Activated CD4-positive, CD25-positive, alpha-beta regulatory T cell treated with anti-CD3 and anti-CD28 coated beads, Interleukin-2, amount 50 U/mL, for 24 hours (primary cell): ENCODE results near the gene FAM98C.
A peak's percentile ranks its signal among the peaks of the same experiment; 100 is the strongest.

Experiments
- ATAC-seq, 2 donors: fragments of 150-1000 bp; cut with Tn5 transposase; one replicate each; pipeline ENCODE4 v1.10.0; 2021; ENCODE audit warnings: mild to moderate bottlenecking in 1 of 2, moderate library complexity in 1 of 2

The FAM98C gene

DNA sequence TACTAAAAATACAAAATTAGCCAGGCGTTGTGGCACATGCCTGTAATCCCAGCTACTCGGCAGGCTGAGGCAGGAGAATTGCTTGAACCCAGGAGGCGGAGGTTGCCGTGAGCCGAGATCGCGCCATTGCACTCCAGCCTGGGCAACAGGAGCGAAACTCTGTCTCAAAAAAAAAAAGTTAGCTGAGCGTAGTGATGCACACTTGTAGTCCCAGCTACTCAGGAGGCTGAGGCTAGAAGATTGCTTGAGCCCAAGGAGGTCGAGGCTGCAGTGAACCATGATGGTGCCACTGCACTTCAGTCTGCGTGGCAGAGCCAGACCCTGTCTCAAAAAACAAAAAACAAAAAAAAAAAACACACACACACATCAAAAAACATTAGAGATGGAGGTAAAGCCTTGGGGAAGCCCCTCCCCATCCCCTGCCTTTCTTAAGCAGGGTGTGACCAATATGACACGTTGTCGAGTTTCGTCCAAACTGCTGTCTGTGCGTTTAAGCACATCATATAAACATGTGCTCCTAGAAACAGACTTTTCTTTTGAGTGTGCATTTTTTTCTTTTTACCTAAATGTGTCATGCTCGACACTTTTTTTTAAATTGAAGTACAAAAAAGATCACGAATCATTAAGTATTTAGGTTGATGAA, 24.3 kb downstream of the FAM98C start:
- ATAC-seq, result peak; percentile 82

DNA sequence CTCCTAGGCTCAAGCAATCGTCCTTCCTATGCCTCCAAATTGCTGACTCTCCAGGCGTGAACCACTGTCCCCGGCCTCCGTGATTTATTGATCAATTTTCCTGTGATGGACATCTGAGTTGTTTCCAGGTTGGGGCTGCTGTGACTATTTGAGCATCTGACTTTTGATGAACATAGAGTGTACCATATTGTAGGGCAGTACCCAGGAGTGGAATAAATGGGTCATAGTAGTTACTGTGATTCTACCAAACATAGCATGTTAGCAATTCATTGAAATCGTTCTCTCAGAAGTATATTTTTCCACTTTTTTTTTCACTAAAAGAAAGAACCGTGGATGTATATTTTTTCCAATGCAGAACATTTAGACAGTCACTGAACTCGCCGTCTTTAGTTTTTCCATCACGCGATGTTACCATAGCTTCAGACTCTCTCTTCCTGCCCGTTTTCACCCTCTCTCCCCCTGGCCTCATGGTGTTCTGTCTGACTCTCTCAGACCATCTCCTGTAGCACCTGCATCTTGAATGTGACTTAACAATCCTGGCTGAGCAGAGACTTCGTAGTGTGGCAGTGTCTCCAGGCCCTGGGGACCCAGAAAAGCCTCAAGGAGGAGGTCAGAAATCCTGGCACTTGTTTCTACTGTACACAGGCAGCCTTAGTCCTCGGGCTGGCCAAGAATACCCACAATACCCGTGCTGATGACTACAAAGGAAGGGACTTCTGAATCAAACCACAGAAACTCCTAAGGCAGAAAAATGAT, 26.3 kb downstream of the FAM98C start:
- peak; percentile 55 to 62 for ATAC-seq

DNA sequence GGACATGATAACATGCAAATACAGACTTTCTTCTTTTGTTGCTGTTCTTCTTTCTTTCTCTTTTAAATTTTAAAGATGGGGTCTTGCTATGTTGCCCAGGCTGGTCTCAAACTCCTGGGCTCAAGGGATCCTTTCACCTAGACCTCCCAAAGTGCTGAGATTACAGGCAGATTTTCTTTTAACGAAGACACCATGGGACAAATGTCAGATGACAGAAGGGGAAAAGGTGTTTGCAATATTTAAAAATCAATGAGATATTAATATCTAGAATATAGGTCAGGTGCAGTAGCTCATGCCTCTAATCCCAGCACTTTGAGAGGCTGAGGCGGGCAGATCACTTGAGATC, 26.9 kb downstream of the FAM98C start:
- no peak for ATAC-seq

DNA sequence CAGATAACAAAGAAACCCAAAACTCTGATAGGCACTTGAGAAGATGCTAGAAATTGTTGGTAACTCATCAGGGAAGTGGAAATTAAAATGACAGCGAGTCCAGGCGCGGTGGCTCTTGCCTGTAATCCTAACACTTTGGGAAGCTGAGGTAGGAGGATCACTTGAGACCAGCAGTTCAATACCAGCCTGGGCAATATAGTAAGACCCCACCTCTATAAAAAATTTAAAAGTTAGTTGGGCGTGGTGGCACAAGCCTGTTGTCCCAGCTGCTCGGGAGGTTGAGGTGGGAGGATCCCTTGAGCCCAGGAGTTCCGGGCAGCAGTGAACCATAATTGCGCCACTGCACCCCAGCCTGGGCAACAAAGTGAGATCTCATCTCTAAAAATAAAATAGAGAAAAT, 28.0 kb downstream of the FAM98C start:
- ATAC-seq, result no peak

DNA sequence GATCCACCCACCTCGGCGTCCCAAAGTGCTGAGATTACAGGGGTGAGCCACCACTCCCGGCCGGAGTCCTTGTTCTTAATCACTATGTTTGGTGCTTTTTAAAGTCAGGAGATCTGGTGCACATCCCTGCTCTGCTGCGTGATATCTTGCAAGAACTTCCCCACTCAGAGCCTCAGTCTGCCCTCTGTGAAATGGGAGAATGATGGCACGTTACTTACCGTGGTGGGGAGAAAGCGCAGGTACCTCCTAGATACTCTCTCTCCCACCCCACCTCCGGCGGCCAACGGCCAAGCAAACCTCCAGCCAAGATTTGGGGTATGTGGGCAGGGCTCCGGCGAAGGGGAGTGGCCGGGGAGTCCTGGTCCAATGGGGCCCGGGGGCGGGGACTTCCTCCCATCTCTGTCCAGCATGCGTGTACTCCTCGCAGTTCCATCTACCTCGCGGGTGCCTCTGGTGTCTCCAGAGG, 30.4 kb downstream of the FAM98C start, which contains the start of gene RYR1:
Gene RYR1, plus strand, starts transcription at position 424 of the 466 bp plus-strand sequence. CDS start 139 bp downstream, outside the sequence.
- peak; percentile 58 to 59 for ATAC-seq

DNA sequence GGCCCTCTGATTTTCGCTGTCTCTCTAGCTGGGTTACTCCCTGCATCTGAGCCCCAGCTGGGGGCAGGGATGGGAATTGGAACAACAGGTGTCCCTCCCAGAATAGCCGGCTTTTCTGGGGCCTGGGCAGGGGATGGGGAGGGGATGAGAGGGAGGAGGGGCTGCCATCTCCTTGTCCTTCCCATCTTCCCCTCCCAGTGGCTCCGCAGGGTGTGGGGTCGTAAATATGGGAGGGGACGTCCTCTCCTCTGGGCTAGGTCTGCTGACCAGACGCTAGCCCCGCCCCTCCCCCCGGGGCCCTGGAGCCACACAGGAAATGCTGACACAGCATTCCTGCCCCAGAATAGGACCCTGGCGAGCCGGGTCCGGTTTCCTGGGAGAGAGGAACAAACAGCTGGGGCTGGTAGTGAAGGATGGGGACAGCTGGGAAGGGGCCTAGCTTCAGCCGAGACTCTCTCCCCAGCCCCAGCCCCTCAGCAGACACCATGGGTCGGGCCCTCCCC, 31.7 kb downstream of the FAM98C start:
- ATAC-seq, result no peak

DNA sequence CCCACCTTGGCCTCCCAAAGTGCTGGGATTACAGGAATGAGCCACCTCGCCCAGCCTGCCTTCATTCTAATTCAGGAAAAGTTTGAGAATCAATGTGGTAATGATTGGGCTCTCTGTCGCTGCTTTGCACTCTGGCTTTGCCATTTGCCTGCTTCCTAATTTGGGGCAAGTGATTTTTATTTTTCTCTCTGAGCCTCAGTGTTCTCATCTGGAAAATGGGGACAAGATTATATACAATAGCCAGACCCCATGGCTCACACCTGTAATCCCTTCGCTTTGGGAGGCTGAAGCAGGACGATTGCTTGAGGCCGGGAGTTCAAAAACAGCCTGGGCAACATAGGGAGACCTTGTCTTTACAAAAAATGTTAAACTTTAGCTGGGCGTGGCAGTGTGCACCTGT, 34.4 kb downstream of the FAM98C start:
- ATAC-seq, result no peak

DNA sequence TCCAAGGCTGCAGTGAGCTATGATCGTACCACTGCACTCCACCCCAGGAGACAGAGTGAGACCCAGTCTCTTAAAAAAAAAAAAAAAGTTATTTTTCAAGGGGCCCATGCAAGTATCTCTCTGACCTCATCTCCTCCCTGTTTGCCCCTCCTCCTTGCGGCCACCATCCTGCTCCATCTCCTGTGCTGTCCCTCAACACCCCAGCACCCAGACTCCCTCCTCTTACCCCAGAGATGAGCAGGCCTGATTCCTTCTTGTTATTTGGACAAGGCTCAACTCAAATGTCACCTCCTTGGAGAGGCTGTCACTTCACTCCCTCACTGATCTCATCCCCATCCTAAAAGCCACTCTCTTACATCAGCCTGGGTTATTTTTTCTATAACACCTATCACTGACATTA, 35.0 kb downstream of the FAM98C start:
- ATAC-seq, result no peak

DNA sequence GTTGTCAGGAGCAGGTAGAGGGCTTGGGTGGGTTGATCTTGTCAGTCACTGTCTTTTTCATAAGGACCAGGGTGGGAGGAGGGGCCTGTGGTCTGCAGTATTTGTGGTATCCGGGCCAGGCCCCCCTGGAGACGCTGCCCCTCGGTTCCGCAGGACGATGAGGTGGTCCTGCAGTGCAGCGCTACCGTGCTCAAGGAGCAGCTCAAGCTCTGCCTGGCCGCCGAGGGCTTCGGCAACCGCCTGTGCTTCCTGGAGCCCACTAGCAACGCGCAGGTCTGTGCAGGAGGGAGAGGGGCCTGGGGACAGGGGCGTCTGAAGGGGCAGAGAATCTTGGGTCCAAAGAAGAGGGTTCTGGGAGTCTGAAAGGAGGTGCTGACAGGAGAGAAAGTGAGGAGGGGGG, 37.7 kb downstream of the FAM98C start:
- ATAC-seq, result no peak

DNA sequence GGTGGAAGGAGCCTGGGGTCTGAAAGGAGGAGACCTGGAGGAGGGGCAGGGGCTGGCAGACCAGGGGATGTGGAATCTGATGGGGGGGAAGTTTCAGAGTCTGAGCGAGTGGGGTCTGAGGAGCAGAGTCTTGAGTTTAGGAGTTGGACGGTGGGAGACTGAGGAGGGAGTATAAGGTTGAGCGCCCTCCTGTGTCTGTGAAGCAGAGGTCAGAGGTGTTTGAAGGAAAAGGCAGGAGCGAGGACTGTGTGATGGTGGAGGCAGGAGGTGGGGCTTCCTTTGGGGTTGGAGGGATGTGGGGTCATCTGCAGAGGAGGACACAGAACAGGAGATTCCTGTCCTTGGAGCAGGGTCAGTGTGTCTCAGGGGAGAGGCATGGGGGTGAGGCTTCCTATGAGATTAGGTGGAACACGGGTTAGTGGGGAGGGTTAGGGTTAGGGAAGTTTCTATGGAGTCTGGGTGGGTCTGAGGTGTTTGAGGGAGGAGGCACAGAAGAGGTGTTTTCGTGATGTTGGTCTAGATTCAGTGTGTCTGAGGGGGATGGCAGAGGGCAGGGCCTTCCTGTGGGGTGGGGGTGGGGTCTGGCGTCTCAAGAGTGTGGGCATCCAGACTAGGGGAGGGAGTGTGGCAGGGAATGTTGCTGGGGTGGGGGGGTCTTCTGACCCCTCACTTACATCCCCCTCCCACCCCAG, 38.9 kb downstream of the FAM98C start:
- ATAC-seq, result peak in 1 of 2 donors; percentile 67

DNA sequence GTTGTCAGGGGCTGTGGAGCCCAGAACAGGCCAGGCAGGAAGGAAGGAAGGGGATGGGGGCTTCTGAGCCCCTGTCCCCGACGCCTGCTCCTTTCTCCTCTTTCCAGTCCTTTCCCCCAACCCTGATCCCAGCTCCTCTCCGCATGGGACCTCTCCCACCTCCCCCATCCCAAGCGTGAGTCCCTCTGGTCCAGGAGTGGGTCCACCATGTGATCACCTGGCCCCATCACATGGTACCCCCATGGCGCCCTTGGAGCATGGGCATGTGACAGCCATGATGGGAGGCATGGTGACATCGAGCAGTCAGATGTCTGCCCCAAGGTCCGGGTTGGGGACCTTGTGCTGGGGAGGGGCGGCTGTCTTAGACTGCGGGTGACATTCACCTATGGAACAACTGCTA, 39.8 kb downstream of the FAM98C start:
- no peak for ATAC-seq

DNA sequence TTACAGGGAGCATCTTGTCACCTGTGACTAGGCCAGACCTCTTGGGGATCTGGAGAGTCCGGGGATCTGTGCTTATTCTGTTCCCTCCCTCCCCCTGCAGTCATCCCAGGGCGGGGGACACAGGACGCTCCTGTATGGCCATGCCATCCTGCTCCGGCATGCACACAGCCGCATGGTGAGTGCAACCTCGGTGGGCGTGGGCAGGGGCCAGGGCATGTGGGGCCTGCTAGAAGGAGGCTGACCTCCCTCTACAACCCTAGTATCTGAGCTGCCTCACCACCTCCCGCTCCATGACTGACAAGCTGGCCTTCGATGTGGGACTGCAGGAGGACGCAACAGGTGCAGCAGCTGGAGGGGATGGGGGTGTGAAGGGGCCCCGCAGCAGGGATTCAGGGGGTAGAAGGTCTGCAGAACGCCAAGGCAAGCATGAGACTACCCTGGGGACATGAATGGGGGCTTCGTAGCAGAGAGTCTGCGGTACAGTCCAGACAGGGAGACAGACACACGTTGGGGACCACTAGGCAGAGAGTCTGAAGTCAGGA, 40.6 kb downstream of the FAM98C start:
- no peak for ATAC-seq

DNA sequence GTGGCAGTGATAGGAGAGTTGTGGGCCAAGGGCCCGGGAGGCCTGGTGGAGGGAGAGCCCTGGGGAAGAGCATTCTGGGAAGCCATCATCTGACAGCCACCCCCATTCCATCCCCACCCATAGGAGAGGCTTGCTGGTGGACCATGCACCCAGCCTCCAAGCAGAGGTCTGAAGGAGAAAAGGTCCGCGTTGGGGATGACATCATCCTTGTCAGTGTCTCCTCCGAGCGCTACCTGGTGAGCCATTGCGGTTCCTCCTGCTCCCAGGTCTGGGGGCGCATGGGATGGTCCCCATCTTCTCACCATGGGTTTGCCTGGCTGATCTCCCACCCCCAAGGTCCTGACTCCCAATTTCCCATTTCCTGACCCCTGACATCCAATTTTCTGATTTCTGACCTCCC, 41.1 kb downstream of the FAM98C start:
- no peak for ATAC-seq

DNA sequence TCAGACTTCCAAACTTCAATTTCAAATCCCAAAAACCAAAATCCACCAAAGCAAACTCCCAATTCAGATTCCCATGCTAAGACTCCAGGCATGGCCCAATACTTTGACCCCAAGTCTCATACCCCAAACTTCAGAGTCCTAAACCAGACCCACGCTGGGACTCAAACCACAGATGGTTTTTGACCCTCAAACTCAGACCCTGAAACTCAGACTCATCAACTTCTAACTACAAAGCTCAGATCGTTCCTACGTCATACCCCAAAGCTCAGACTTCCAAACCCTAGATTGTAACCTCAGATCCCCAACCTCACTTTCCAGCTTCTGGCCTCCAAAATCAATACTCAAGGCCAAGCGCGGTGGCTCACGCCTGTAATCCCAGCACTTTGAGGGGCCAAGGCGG, 42.5 kb downstream of the FAM98C start:
- ATAC-seq, result no peak

DNA sequence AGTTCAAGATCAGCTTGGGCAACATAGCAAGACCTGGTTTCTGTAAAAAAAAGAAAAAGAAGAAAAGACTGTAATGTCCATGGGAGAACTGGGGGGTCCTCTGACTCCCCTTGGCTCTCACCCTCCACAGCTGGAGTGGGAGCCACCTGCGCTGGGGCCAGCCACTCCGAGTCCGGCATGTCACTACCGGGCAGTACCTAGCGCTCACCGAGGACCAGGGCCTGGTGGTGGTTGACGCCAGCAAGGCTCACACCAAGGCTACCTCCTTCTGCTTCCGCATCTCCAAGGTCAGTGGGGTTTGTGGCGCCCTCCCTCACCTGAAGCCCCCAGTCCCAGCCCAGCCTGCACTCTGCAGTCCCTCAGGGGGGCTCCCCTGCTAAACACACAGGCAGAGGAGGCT, 45.3 kb downstream of the FAM98C start:
- ATAC-seq, result no peak

DNA sequence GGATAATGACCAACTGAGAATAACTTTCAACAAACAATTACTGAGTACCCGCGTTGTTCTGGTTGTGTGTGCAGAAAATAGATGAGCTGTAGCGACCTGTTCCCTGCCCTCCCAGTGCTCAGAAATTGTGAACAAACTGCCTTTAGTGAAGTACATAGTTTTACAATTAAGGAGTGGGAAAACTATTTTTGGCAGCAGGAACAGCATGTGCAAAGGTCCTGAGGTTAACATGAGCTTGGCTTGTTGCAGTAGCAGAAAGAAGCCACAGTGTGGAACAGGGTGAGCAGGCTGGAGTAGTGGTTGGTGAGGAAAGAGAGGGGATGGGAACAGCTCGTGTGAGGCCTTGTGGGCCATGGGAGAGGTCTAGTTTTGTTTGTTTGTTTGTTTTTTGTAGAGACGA, 46.6 kb downstream of the FAM98C start:
- no peak for ATAC-seq

DNA sequence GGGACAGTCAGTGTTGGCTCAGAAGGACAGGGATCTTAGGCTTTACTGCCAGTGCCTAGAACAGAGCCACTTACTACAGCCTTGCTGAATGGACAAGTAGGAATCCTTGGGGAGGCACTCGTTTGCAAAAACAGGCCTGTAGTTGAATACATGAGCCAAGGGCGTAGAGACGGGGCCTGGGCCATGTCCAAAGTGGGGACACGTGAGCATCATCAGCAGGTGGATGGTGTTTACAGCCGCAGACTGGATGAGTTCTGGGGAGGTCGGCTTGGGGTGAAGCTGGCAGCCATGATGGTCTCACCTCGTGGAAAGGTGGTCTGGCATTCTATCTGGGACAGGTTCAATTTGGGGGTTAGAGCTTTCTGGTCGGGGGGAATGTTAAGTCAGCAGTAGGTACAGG, 48.1 kb downstream of the FAM98C start:
- no peak for ATAC-seq

DNA sequence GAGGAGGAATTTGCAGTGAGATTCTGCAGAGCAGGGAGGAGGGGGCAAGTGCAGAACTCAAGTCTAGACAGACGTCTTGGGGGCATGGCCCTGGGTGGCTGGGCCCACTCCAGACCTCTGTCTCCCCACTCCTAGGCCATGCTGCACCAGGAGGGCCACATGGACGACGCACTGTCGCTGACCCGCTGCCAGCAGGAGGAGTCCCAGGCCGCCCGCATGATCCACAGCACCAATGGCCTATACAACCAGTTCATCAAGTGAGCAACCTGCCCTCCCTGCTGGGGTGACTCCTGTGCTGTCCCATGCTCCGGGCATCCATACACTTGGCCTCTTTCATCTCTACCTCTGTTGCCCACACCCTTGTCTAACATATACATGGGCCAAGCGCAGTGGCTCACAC, 48.7 kb downstream of the FAM98C start:
- no peak for ATAC-seq

DNA sequence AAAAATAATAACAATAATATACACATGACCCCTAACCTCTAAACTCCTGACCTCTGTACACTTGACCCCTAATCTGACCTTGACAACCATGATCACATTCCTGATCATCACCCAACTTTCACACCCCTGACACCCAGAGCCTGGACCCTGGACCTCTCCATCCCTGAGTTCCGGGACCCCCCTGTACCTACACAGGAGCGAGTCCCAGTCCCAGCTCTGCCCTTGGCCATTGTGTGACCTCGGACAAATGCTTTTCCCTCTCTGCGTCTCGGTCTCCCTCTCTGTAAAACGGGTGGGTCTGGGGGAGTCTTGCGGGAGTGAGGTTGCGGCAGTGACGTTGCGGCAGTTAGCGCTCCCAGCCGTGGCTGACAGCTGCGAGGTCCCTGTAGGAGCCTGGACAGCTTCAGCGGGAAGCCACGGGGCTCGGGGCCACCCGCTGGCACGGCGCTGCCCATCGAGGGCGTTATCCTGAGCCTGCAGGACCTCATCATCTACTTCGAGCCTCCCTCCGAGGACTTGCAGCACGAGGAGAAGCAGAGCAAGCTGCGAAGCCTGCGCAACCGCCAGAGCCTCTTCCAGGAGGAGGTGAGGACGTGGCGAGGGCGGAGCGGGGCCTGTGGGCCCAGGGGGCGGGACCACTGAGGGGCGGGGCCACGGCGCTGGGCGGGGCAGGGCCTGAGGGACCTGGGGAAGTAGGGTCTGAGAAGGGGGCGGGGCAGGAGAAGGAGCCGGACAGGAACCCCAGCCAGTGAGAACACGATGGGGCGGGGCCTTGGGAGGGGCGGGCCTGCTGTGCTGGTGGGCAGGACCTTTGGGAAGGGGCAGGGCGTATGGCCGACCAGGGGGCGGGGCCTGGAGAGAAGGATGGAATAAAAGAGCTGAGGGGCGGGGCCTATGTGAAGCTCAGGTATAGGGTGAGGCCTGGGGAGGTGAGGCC, 49.8 kb downstream of the FAM98C start:
- ATAC-seq, result peak in 1 of 2 donors; percentile 33

DNA sequence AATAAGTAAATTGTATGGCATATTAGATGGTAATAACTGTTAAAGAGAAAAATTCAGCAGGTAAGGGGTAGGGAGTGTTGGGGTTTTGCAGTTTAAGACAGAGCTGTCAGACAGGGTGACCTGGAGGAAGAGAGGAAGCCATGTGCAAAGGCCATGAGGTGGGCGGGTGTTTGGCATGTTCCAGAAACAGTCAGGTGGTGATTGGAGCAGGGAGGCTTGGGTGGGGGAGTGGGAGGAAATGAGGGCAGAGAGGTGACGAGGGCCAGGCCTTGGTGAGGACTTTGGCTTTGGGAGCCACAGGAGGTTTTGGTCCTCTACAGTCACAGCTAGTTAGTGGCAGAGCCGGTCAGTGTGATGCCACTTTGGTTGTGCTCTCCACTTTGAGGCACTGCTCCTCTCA, 50.7 kb downstream of the FAM98C start:
- no peak for ATAC-seq

DNA sequence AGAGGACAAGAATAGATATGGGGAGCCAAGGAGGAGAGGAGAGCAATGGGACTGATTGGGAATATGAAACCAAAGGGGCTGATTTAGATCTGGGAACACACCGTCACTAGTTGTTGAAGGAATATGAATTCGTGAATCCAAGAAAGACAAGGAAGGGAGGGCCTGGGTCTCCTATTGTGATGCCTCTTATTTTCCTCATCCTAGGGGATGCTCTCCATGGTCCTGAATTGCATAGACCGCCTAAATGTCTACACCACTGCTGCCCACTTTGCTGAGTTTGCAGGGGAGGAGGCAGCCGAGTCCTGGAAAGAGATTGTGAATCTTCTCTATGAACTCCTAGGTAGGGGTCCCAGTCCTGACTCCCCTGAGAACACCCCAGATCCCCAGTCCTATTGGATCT, 52.1 kb downstream of the FAM98C start:
- no peak for ATAC-seq

DNA sequence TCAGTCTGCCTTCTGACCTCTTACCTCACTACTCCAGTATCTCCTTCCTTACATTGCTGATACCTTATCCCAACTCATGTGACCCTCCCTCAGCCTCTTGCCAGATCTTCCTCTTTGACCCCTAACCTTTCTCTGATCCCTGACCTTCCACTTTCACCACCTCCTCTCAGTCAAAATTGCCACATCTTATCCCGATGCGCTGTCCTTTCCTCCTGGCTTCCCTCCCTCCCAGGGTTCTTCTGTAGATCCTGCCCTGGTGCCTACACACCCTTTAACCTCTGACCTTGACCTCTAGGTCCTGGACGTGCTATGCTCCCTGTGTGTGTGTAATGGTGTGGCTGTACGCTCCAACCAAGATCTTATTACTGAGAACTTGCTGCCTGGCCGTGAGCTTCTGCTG, 54.3 kb downstream of the FAM98C start:
- ATAC-seq, result no peak
